ENCODE data around the gene LTV1.

DNA sequence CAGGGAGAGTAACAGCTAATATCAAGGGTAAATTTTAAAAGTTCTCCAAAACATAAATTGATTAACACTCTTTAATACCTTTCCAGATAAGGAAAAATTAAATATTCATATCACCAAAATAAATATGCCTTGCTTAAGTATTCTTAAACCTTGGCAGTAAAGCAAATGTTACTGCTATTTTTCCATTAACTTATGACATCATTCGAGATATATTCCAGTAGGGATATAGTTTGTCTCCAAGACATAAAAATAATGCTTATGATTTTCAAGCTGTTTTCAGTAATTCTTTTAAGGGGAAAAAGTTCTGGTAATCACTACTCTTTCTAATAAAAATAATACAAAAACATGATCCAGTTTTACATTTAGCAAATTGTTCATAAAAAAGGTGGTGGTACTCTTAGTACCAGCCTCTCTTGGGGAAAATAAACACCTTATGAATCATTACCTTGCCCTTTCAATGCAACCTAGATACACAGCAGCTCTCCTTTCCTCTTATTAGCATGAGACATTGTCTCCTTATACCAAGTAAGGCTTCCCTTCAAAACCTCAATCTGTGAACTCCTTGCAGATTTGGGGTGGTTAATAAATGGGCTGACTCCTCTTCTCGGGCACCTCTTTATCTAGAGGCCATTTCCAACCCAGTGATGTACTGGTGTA lies 31.5 kb upstream of the LTV1 start:
- TF ChIP-seq TAF1 (IDR thresholded peaks at IDR 0.05; ENCODE audit: low read depth) (no peak), NFIC (IDR thresholded peaks at IDR 0.05) (no peak), RAD21 (IDR thresholded peaks at IDR 0.05; ENCODE audit: low read depth) (no peak), YY1 (IDR thresholded peaks at IDR 0.05; ENCODE audit: low read depth) (no peak), EP300 (IDR thresholded peaks at IDR 0.05; ENCODE audit: borderline replicate concordance) (no peak), CEBPB (IDR thresholded peaks at IDR 0.05) (no peak), MAX (IDR thresholded peaks at IDR 0.05) (no peak), REST (IDR thresholded peaks at IDR 0.05; ENCODE audit: low read depth) (no peak), CREB1 (IDR thresholded peaks at IDR 0.05; ENCODE audit: low read depth) (no peak), ZBTB7A (IDR thresholded peaks at IDR 0.05; ENCODE audit: low read depth) (no peak), EGR1 (IDR thresholded peaks at IDR 0.05) (no peak), USF1 (IDR thresholded peaks at IDR 0.05) (no peak)
